ENCODE data around the gene MSLN.

- TF ChIP-seq CTCF (IDR thresholded peaks at IDR 0.05) (peak in 1 of 5 experiments; percentile 14), POLR2A (IDR thresholded peaks at IDR 0.05) (no peak)
These were observed 14.8 kb upstream of the MSLN start for GRCh38 chr16:745739-746138.

Data from tibial nerve (tissue), 3 donors.